GM19438 (cell line): ENCODE measurements around the gene SMYD3.

Source experiments
- ATAC-seq: cut with Tn5 transposase; IDR thresholded peaks from one replicate; pipeline ENCODE4 v1.9.1; 2021; ENCODE audit warnings: low read depth; ENCODE audit not compliant: unreplicated experiment

The SMYD3 gene

DNA sequence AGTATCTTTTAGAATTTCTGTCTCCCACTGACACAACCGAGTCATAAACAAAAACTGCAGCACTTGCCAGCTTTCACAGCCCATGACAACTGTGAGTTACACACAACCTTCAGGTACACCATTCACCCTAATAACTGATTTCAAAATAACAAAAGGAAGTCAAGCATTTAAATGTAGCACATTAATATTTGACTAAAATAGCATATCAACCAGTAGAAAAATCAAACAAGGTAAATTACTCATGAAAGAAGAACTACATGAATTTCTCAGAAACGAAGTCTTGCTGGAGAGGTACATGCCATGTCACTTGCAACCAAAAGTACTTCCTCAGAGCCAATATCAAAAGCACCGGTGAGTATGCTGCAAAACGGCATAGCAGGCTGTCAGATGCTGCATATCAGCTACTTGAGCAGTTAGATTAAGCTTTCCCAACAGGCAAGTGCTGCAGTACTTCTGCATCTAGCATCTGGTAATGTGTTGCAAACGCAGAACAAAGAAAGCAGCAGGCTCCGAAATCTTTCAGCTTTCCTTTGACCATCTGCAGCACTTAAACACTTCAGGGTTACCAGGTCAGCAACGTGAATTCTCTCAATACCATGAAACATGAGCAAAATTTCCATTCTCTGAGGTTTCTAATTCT, 223.2 kb downstream of the SMYD3 start:
- no peak for ATAC-seq

DNA sequence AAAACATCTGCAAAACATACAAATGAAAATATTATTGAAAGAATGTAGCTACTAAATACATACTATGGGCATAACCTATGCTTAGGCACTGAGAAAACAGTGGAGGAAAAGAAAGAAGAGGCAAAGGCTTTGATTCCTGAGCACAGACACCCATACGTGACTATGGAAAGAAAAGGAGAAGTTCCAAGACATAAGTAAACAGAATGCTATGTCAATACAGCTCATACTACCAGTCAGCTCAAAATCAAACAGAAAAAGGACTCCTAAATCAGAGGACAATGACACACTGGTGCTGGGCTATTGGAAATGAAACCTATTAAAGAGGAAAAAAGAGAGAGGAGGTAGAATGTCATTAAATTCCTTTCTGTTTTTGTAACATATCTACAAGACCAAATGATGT, 225.4 kb downstream of the SMYD3 start:
- no peak for ATAC-seq

GRCh38 chr1:246281195-246281594, 225.9 kb downstream of the SMYD3 start:
- ATAC-seq = no peak

GRCh38 chr1:246280551-246280950, 226.5 kb downstream of the SMYD3 start:
- no peak for ATAC-seq

DNA sequence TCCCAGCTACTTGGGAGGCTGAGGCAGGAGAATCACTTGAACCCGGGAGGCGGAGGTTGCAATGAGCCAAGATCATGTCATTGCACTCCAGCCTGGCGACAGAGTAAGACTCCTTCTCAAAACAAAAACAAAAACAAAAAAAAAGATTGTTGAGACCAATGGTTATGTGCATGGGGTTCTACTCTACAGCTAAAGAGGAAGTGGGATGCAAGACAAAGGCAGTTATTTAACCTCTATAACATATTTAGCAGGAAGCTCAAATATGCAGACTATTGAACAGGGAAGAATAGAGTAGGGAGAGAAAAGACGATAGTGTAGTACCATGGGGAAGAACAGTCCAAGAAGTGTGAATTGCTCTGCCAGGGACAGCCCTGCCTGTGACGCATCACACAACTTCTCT, 227.7 kb downstream of the SMYD3 start:
- ATAC-seq = no peak

DNA sequence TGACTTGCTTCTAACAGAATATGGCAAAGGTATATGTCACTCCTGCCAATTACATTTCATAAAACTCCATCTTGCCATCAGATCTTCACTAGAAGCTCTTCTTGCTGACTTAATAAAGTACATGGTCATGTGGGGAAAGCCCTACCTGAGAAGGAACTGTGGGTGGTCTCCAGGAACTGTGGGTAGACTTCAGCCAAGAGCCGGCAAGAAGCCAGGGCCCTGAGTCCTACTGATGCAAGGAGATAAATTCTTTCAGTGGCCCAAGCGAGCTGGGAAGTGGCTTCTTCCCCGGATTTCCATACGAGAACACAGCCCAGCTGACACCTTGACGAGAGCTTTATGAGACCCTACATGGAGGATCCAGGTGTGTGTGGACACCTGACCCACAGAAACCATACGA, 228.7 kb downstream of the SMYD3 start:
- ATAC-seq = no peak

DNA sequence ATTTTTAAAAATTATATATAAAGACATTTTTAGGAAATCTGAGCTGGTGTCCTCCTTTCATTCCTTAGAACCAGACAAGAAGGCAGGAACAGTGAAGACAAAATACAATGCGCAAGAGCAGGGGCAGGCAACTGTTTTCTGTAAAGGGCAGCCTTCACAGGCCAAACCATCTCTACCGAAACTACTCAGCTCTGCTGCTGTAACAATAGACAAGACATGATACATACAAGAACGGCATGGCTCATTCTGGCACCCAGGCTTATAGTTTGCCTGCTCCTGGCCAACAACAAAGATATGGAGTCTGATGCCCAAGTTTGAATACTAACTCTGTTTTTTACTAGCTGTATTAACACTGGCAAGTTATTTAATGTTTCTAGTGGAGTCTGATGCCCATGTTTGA, 232.0 kb downstream of the SMYD3 start:
- ATAC-seq = no peak

DNA sequence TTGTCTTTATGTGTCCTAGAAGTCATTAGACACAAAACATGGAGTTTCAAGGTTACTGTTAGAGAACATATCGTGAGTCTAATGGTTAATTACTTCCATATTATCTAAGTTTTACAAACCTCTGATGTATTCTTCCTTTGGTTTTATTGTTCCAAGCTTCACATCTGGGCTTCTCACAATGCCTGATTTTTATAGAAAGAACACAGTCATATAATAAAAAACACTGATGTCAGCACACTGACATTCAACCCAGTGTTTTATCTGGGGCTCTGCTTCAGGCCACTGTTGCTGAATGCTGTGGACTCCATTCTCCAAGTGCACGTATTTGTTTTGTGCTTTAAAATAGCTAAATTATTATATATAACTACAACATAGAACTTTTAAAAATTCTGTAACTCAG, 232.9 kb downstream of the SMYD3 start:
- ATAC-seq = no peak

DNA sequence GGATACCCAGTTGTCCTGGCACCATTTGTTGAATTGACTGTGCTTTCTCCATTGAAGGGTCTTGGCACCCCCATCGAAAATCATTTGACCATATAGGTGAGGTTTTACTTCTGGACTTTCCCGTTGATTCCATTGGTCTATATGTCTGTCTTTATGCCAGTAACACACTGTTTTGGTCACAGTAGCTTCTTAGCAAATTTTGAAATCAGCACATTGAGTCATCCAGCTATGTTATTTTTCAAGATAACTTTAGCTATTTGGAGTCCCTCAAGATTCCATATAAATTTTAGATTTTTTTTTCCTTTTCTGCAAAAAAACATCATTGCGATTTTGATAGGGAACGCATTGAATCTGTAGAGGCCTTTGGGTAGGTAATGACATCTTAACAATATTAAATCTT, 235.6 kb downstream of the SMYD3 start:
- no peak for ATAC-seq

DNA sequence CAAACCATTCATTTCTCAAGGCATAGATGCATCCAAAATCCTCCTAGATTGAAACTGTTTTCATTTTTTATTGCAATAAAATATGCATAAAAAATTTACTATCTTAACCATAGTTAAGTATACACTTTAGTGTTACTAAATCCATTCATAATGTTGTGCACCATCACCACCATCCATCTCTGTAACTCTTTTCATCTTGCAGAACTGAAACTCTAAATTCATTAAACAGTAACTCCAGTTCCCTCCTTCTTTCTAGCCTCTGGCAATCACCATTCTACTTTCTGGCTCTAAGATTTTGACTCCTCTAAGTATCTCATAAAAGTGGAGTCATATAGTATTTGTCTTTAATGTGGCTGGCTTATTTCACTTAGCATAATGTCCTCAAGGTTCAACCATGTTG, 236.8 kb downstream of the SMYD3 start:
- no peak for ATAC-seq

DNA sequence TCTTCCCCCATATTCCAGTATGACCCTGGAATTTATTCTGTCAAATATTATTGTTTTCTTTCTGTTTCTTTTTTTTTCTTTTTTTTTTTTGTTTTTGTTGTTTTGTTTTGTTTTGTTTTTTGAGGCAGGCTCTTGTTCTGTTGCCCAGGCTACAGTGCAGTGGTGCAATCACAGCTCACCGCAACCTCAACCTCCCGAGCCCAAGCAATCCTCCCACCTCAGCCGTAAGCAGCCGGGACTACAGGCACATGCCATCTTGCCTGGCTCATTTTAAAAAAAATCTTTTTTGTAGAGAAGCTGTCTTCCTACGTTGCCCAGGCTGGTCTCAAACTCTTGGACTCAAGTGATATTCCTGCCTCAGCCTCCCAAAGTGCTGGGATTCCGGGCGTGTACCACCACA, 237.6 kb downstream of the SMYD3 start:
- ATAC-seq = no peak

DNA sequence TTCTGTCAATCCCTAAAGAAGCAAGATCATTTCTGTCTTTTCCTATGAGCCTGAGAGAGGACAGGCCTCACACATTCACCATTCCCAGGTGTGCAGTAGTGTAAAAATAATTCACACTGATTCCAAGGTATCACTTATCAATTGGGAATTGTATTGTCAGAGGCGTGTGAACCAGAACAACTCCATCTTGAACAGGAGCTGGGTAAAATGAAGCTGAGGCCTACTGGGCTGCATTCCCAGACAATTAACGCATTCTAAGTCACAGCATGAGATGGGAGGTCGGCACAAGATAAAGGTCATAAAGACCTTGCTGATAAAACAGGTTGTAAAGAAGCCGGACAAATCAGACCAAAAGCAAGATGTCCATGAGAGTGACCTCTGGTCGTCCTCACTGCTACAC, 239.2 kb downstream of the SMYD3 start:
- ATAC-seq = no peak

- no peak for ATAC-seq
Observed at GRCh38 chr1:246267426-246267825, 239.7 kb downstream of the SMYD3 start.

DNA sequence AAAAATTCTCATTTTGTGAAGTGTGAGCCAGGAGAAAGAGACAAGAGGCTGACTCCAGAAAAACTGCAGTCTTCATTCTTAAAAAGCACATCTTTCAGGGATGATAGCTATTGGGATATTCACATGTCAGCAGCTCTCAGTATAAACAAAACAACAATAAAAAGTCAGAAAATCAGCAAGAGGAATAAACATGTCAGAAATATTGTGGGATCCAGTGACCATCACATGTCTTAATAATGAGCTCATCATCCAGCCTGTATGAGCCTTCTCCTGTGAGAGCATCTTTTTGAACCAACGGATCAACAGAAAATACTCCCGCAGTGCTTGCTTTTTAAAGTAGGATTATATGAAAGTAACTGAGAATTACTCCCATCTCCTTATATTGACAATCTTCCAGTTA, 241.6 kb downstream of the SMYD3 start:
- no peak for ATAC-seq

GRCh38 chr1:246262281-246262680, 244.8 kb downstream of the SMYD3 start:
- ATAC-seq = no peak

DNA sequence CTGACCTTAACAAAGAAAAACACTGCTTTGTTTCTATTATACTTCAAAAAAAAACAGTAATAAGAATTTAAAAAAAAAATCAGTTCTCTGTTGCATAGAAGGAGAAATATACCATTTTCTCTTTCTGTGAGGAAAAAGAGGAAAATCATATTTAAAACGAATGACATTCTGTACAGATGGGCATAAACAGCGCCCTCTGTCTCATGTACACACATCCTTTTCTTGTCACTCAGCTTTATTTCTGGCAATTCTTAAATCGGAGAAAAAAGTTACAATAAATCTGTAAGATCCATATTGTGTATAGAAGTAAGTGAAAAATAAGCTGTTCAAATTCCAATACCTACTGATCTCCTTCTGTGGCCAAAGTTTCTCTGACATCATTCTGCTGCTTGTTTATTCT, 245.4 kb downstream of the SMYD3 start:
- no peak for ATAC-seq

DNA sequence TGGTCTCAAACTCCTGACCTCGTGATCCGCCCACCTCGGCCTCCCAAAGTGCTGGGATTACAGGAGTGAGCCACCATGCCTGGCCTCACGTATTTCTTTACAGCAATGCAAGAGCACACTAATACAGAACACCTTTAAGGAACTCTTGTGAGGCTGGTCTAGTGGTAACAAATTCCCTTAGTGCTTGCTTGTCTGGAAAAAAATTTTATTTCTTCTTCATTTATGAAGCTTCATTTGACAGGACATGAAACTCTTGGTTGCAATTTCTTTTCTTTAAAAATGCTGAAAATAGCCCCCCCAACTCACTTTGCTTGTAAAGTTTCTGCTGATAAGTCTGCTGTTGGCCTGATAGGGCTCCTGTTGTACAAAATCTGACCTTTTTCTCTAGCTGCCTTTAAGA, 248.8 kb downstream of the SMYD3 start:
- ATAC-seq = no peak

DNA sequence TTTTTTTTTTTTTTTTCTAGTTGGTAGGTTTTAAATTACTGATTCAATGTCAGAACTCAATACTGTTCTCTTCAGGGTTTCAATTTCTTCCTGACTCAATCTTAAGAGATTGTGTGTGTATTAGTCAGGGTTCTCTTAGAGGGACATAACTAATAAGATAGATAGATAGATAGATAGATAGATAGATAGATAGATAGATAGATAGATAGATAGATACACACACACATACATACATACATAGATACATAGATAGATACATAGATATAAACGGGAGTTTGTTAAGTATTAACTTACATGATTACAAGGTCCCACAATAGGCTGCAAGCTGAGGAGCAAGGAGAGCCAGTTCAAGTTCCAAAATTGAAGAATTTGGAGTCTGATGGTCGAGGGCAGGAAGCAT, 251.3 kb downstream of the SMYD3 start:
- no peak for ATAC-seq

- ATAC-seq = no peak
Observed at GRCh38 chr1:246254854-246255253, 252.2 kb downstream of the SMYD3 start.

GRCh38 chr1:246246430-246246829, 260.6 kb downstream of the SMYD3 start:
- no peak for ATAC-seq

DNA sequence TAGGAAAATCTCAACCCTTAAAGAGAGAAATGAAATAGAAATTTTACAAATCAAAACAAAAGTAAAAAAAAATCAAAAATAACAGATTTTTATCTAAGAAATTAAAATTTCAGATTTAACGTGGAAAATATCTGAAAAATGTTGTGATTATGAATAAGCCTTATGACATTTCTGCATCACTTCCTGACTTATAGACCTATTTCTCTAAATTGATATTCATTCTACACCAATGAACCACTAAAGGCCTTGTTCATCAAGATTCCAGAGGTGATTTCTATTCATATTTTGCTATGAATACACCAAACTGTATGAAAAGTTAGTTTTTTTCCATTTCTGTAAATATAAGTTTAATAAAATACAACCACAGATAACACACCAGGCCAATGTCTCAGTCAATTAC, 261.5 kb downstream of the SMYD3 start:
- no peak for ATAC-seq

DNA sequence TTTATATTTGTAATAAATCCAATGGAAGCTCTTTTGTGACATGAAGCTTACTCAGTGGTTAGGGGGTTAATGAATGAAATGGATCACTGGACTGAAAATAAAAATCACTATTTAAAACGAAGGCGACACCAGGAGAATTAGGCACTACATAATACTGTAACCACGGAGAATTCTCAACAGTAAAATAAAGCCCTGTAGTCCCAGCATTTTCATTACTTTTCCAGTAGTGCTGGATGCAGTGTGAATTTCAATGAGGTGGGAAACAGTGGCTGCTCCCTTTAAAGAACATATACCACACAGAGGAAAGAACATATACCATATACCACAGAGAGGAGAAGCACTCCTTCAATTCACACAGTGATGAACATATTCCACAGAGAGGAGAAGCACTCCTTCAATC, 275.0 kb downstream of the SMYD3 start:
- no peak for ATAC-seq

- no peak for ATAC-seq
Observed at GRCh38 chr1:246226041-246226440, 281.0 kb downstream of the SMYD3 start.
